ENCODE data around the gene NEIL1. TPM values are rescaled to one million over a fixed set of nuclear protein-coding genes. Genes with fewer than 3 reads are reported as not detected.
"Not testable (repeated sequence)": the region's sequence is repeated elsewhere in the genome, so short reads cannot be mapped to it uniquely, and the experiment has no call there.

Gene NEIL1
- total and polyA plus RNA-seq, 2 experiments from 2014 or later: 25.4 to 27.6 TPM

GRCh38 chr15:75371486-75371885 is 24.6 kb downstream of the NEIL1 start:
- H3K27me3 ChIP-seq: no peaks in the 10 kb centered on the region
- no peak overlapping the region for H2AFZ ChIP-seq
- H3K9me3 ChIP-seq (ENCODE audit: low read depth): no peaks in the 10 kb centered on the region
- TF ChIP-seq EZH2phosphoT487 (IDR thresholded peaks at IDR 0.05; ENCODE audit: low read depth, severe bottlenecking, unreplicated experiment): no peak
- TF ChIP-seq, protein P1, sequence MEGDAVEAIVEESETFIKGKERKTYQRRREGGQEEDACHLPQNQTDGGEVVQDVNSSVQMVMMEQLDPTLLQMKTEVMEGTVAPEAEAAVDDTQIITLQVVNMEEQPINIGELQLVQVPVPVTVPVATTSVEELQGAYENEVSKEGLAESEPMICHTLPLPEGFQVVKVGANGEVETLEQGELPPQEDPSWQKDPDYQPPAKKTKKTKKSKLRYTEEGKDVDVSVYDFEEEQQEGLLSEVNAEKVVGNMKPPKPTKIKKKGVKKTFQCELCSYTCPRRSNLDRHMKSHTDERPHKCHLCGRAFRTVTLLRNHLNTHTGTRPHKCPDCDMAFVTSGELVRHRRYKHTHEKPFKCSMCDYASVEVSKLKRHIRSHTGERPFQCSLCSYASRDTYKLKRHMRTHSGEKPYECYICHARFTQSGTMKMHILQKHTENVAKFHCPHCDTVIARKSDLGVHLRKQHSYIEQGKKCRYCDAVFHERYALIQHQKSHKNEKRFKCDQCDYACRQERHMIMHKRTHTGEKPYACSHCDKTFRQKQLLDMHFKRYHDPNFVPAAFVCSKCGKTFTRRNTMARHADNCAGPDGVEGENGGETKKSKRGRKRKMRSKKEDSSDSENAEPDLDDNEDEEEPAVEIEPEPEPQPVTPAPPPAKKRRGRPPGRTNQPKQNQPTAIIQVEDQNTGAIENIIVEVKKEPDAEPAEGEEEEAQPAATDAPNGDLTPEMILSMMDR (IDR thresholded peaks at IDR 0.05; ENCODE audit: poor library complexity): no peak
- no peak for TF ChIP-seq EZH2 (IDR thresholded peaks at IDR 0.05; ENCODE audit: borderline replicate concordance)
- H4K20me1 ChIP-seq (ENCODE audit: insufficient read depth, poor library complexity, severe bottlenecking): no peaks in the 10 kb centered on the region
- no peak for DNase-seq (ENCODE audit: low spot score)
- no peak overlapping the region for H3K4me3 ChIP-seq
- H3K79me2 ChIP-seq: peaks cover 38% of the 10 kb centered on the region
- peaks cover 11% of the 10 kb centered on the region for H3K4me1 ChIP-seq (ENCODE audit: insufficient read depth)
- no peak overlapping the region for H3K27ac ChIP-seq
- no peaks in the 10 kb centered on the region for H3K36me3 ChIP-seq (replicated peaks; ENCODE audit: insufficient read depth, low read depth)
- WGBS (ENCODE audit: low lambda C conversion rate, missing lambda C conversion rate): 95% methylated on average over 1 of the region's 1 CpG
- H3K4me2 ChIP-seq: no peak overlapping the region
- H3K9me2 ChIP-seq (replicated peaks; ENCODE audit: insufficient read depth): no peaks in the 10 kb centered on the region

- TF ChIP-seq EZH2phosphoT487 (IDR thresholded peaks at IDR 0.05; ENCODE audit: low read depth, severe bottlenecking, unreplicated experiment) (no peak), EZH2 (IDR thresholded peaks at IDR 0.05; ENCODE audit: borderline replicate concordance) (no peak)
- TF ChIP-seq, protein P1 (IDR thresholded peaks at IDR 0.05; ENCODE audit: poor library complexity): no peak
- H3K27me3 ChIP-seq: no peaks in the 10 kb centered on the region
- WGBS (ENCODE audit: low lambda C conversion rate, missing lambda C conversion rate): 93% methylated on average over 11 of the region's 11 CpGs
- no peak for DNase-seq (ENCODE audit: low spot score)
- H3K4me1 ChIP-seq (ENCODE audit: insufficient read depth): peaks cover 11% of the 10 kb centered on the region
- peaks cover 34% of the 10 kb centered on the region for H3K79me2 ChIP-seq
- H3K4me2 ChIP-seq: no peak overlapping the region
- H4K20me1 ChIP-seq (ENCODE audit: insufficient read depth, poor library complexity, severe bottlenecking): no peaks in the 10 kb centered on the region
- no peaks in the 10 kb centered on the region for H3K9me2 ChIP-seq (replicated peaks; ENCODE audit: insufficient read depth)
- H2AFZ ChIP-seq: no peak overlapping the region
- no peaks in the 10 kb centered on the region for H3K36me3 ChIP-seq (replicated peaks; ENCODE audit: insufficient read depth, low read depth)
- no peaks in the 10 kb centered on the region for H3K9me3 ChIP-seq (ENCODE audit: low read depth)
- no peak overlapping the region for H3K27ac ChIP-seq
- H3K4me3 ChIP-seq: no peak overlapping the region
Observed at GRCh38 chr15:75371901-75372688, 25.3 kb downstream of the NEIL1 start.

DNA sequence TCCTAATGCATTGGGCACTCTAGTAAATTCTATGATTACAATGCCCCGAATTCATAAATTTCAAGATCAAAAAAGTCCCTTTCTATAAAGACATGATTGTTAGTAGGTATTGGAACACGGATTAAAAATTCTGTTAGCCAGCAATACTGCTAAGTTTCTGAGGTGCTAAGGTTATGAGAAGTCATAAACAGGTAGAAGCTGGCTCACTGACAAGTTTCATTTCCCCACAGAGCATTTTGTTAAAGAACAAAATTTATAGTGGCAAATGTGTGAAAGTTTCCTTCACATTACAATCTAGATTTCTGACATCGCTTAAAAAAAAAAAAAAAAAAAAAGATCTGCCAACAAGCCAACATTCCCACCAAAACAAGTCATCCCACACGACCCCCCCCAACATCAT is 33.9 kb downstream of the NEIL1 start:
- Histone ChIP-seq H3K4me3 (no peak overlapping the region), H3K9me3 (ENCODE audit: low read depth) (no peaks in the 10 kb centered on the region), H4K20me1 (ENCODE audit: insufficient read depth, poor library complexity, severe bottlenecking) (peaks cover 3% of the 10 kb centered on the region), H3K36me3 (replicated peaks; ENCODE audit: insufficient read depth, low read depth) (no peaks in the 10 kb centered on the region), H3K4me2 (no peak overlapping the region), H3K27ac (no peak overlapping the region), H3K4me1 (ENCODE audit: insufficient read depth) (no peaks in the 10 kb centered on the region), H3K27me3 (no peaks in the 10 kb centered on the region), H3K79me2 (peaks cover 3% of the 10 kb centered on the region), H3K9me2 (replicated peaks; ENCODE audit: insufficient read depth) (no peaks in the 10 kb centered on the region), H2AFZ (no peak overlapping the region)
- 96% methylated on average over 4 of the region's 4 CpGs for WGBS (ENCODE audit: low lambda C conversion rate, missing lambda C conversion rate)
- TF ChIP-seq EZH2phosphoT487 (IDR thresholded peaks at IDR 0.05; ENCODE audit: low read depth, severe bottlenecking, unreplicated experiment): no peak
- TF ChIP-seq, protein P1 (IDR thresholded peaks at IDR 0.05; ENCODE audit: poor library complexity): no peak
- no peak for TF ChIP-seq EZH2 (IDR thresholded peaks at IDR 0.05; ENCODE audit: borderline replicate concordance)
- DNase-seq (ENCODE audit: low spot score): no peak

- WGBS (ENCODE audit: low lambda C conversion rate, missing lambda C conversion rate): 61% methylated on average over 5 of the region's 5 CpGs
- not testable (repeated sequence) for DNase-seq (ENCODE audit: low spot score)
- peak overlapping the region; percentile 5 for H3K27ac ChIP-seq
Observed at GRCh38 chr15:75383986-75384385, 37.1 kb downstream of the NEIL1 start.

More at GRCh38 chr15:75383986-75384385, 37.1 kb downstream of the NEIL1 start:
- not testable (repeated sequence) for H3K79me2 ChIP-seq; H3K9me2 ChIP-seq (replicated peaks; ENCODE audit: insufficient read depth); H3K27me3 ChIP-seq; H3K36me3 ChIP-seq (replicated peaks; ENCODE audit: insufficient read depth, low read depth); H3K4me1 ChIP-seq (ENCODE audit: insufficient read depth); H3K9me3 ChIP-seq (ENCODE audit: low read depth); H2AFZ ChIP-seq; H3K4me3 ChIP-seq; H4K20me1 ChIP-seq (ENCODE audit: insufficient read depth, poor library complexity, severe bottlenecking)
- peak overlapping the region; percentile 40 for H3K4me2 ChIP-seq

Data from hepatocyte (in vitro differentiated cells).